Upper lobe of right lung (tissue), 1 donor: Measurements from ENCODE around the gene PHGDH. TPM values are rescaled to one million over a fixed set of nuclear protein-coding genes. Genes with fewer than 3 reads are reported as not detected.
A peak's percentile ranks its signal among the peaks of the same experiment; 100 is the strongest.

ENCODE experiments used
- ATAC-seq: fragments of 200-7000 bp; cut with Tn5 transposase; one replicate; pipeline ENCODE4 v1.9.1; 2020; ENCODE audit warnings: mild to moderate bottlenecking, moderate library complexity
- DNase-seq: peaks from one replicate; pipeline ENCODE4 v3.0.0-alpha.2; 2020
- H3K27ac ChIP-seq: fragments of 200-600 bp; one replicate; pipeline ENCODE4 v1.8.0; 2022
- H3K27me3 ChIP-seq: fragments of 200-600 bp; one replicate; pipeline ENCODE4 v1.8.0; 2022; ENCODE audit warnings: mild to moderate bottlenecking
- H3K36me3 ChIP-seq: fragments of 200-600 bp; one replicate; pipeline ENCODE4 v1.8.0; 2022
- H3K4me1 ChIP-seq: fragments of 200-600 bp; one replicate; pipeline ENCODE4 v1.8.0; 2022
- H3K4me3 ChIP-seq: fragments of 200-600 bp; one replicate; pipeline ENCODE4 v1.8.0; 2022; ENCODE audit warnings: mild to moderate bottlenecking
- H3K9me3 ChIP-seq: fragments of 200-600 bp; one replicate; pipeline ENCODE4 v1.8.0; 2022
- CTCF ChIP-seq: fragments of 200-600 bp; IDR thresholded peaks from one replicate; pipeline ENCODE4 v1.8.0; 2022; ENCODE audit warnings: antibody characterized with exemption
- intact Hi-C: fragments of 100-400 bp; cut with DNase I; formaldehyde crosslinking; loops from one replicate; pipeline ENCODE4 v1.11.0; 2022
- total RNA-seq: library from RNA; stranded (reverse); fragmentation: NEBNext Ultra II Directional; extraction: Animal tissue kit (Norgen Biotek cat#: 25700); gene quantifications from one replicate; pipeline ENCODE4 v1.2.1, GENCODE V29; 2021
- donor health status: DM: no; HTN: yes; CAD: no; lungs with severe emphysema.

PHGDH gene
- total RNA-seq, 1 donor from 2014 or later, result 51.7 TPM

- intact Hi-C loops, result no loop called here
- no peak for ATAC-seq
- H3K36me3 ChIP-seq, result no peaks in the 10 kb centered on the region
These were observed 38.4 kb upstream of the PHGDH start for GRCh38 chr1:119673171-119673940.

GRCh38 chr1:119674111-119674526 lies 37.6 kb upstream of the PHGDH start:
- H3K9me3 ChIP-seq, result no peaks in the 10 kb centered on the region
- DNase-seq (no peak), ATAC-seq (no peak)
- H3K27me3 ChIP-seq, result no peaks in the 10 kb centered on the region
- no peak for TF ChIP-seq CTCF
- peaks cover 5% of the 10 kb centered on the region for H3K4me1 ChIP-seq
- H3K4me3 ChIP-seq, result no peak overlapping the region
- intact Hi-C loops, result no loop called here
- no peak overlapping the region for H3K27ac ChIP-seq
- no peaks in the 10 kb centered on the region for H3K36me3 ChIP-seq

More at GRCh38 chr1:119673171-119673940, 38.4 kb upstream of the PHGDH start:
- Histone ChIP-seq H3K4me3 (no peak overlapping the region), H3K9me3 (no peaks in the 10 kb centered on the region), H3K27ac (no peak overlapping the region), H3K27me3 (no peaks in the 10 kb centered on the region), H3K4me1 (peaks cover 5% of the 10 kb centered on the region)
- no peak for DNase-seq
- no peak for TF ChIP-seq CTCF

GRCh38 chr1:119674835-119675289 lies 36.9 kb upstream of the PHGDH start:
- no peak for TF ChIP-seq CTCF
- Histone ChIP-seq H3K27ac (peak overlapping the region; percentile 14), H3K36me3 (no peaks in the 10 kb centered on the region), H3K4me3 (no peak overlapping the region), H3K9me3 (no peaks in the 10 kb centered on the region), H3K4me1 (peaks cover 5% of the 10 kb centered on the region), H3K27me3 (no peaks in the 10 kb centered on the region)
- intact Hi-C loops, result no loop called here
- DNase-seq (no peak), ATAC-seq (no peak)

- Histone ChIP-seq H3K4me1 (peaks cover 5% of the 10 kb centered on the region), H3K27me3 (no peaks in the 10 kb centered on the region), H3K9me3 (no peaks in the 10 kb centered on the region), H3K4me3 (peak overlapping the region; percentile 38), H3K36me3 (no peaks in the 10 kb centered on the region), H3K27ac (peak overlapping the region; percentile 32)
- TF ChIP-seq CTCF, result peak; percentile 91
- intact Hi-C loops, result no loop called here
- DNase-seq (peak; percentile 64), ATAC-seq (peak; percentile 89)
These were observed 36.1 kb upstream of the PHGDH start for GRCh38 chr1:119675349-119676345.

GRCh38 chr1:119676571-119677206 lies 35.0 kb upstream of the PHGDH start:
- TF ChIP-seq CTCF, result no peak
- Histone ChIP-seq H3K36me3 (no peaks in the 10 kb centered on the region), H3K27ac (peak overlapping the region; percentile 32), H3K27me3 (no peaks in the 10 kb centered on the region), H3K9me3 (no peaks in the 10 kb centered on the region), H3K4me1 (peaks cover 5% of the 10 kb centered on the region), H3K4me3 (no peak overlapping the region)
- ATAC-seq (peak; percentile 44), DNase-seq (peak; percentile 63)
- intact Hi-C loops, result no loop called here
